ENCODE results near the gene KCNC4.

DNA sequence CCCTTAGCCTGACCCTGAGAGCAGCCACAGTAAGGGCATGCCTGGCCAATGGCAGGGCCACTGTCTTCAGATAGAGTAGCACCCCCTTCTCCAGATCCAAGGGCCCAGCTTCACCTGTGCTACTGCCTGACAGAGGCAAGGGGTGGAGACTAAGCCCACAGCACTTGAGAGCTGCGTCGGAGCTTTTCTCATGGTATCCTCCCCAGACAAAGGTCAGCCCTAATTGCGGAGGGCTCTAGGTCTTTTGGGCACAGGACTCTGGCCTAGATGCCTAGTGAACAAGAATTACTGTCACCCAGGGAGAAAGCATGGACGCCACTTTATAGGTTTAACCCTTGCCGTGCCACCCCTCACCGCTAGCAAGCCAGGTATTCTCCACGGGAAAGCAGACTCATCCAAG is 15.1 kb downstream of the KCNC4 start:
- TF ChIP-seq, protein P1, sequence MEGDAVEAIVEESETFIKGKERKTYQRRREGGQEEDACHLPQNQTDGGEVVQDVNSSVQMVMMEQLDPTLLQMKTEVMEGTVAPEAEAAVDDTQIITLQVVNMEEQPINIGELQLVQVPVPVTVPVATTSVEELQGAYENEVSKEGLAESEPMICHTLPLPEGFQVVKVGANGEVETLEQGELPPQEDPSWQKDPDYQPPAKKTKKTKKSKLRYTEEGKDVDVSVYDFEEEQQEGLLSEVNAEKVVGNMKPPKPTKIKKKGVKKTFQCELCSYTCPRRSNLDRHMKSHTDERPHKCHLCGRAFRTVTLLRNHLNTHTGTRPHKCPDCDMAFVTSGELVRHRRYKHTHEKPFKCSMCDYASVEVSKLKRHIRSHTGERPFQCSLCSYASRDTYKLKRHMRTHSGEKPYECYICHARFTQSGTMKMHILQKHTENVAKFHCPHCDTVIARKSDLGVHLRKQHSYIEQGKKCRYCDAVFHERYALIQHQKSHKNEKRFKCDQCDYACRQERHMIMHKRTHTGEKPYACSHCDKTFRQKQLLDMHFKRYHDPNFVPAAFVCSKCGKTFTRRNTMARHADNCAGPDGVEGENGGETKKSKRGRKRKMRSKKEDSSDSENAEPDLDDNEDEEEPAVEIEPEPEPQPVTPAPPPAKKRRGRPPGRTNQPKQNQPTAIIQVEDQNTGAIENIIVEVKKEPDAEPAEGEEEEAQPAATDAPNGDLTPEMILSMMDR (conservative IDR thresholded peaks at IDR 0.05; ENCODE audit: low read length): no peak
- no peak for TF ChIP-seq EZH2phosphoT487 (IDR thresholded peaks at IDR 0.05; ENCODE audit: borderline replicate concordance, low read depth, low read length)
